ENCODE data around the gene FAM168A. TPM values are rescaled to one million over a fixed set of nuclear protein-coding genes. Genes with fewer than 3 reads are reported as not detected.
A peak's percentile ranks its signal among the peaks of the same experiment; 100 is the strongest.

Gene FAM168A
- total RNA-seq, 2 donors from 2014 or later: 15.2 to 17.2 TPM

DNA sequence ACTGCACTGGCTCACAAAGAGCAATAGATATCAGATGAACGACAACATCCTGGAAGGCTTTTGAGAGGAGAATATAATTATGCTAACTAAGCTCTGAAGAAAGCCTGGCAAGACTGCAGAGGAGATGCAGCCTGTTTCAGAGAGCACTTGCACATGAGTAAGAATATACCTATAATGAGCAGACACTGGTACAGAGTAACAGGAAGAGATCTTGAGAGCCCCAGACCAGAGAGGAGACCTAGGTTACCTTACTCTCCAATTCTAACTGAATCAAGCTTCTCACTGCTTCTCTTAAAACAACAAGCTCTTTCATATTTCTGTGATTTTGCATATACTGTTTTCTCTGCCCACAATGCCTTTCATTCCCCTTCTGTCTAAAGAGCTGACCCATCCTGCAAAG lies 66.5 kb downstream of the FAM168A start:
- no peak overlapping the region for H3K4me3 Mint-ChIP-seq
- ATAC-seq (no peak), DNase-seq (ENCODE audit: low spot score) (no peak)
- H3K4me1 Mint-ChIP-seq (ENCODE audit: low read depth in 2 of 2): peaks cover 22 to 34% of the 10 kb centered on the region in 2 donors
- no peaks in the 10 kb centered on the region for H3K36me3 Mint-ChIP-seq
- H3K27me3 Mint-ChIP-seq: no peaks in the 10 kb centered on the region
- no peaks in the 10 kb centered on the region for H3K9me3 Mint-ChIP-seq
- H3K27ac Mint-ChIP-seq: no peak overlapping the region

DNA sequence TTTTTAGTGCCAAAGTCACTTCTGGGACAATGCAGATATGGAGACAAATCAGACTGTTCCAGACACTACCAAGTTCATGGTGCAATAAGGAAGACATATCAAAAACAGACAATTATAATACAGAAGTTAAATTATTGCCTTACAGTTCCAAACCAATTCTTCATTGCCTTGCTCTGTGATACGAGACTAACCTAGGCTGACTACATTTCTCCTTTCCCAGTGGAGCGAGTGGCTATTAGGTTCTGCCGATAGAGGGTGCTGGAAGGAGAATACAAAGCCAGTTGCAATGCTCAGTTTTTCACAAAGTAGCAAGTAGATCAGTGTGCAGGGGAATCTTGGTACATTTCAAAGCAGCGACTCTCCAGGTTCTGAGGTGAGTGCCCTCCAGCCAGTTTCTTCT lies 67.8 kb downstream of the FAM168A start:
- DNase-seq (ENCODE audit: low spot score) (no peak), ATAC-seq (no peak)
- H3K36me3 Mint-ChIP-seq: no peaks in the 10 kb centered on the region
- peaks cover 22 to 34% of the 10 kb centered on the region in 2 donors for H3K4me1 Mint-ChIP-seq (ENCODE audit: low read depth in 2 of 2)
- H3K27me3 Mint-ChIP-seq: no peaks in the 10 kb centered on the region
- H3K9me3 Mint-ChIP-seq: no peaks in the 10 kb centered on the region
- H3K4me3 Mint-ChIP-seq: no peak overlapping the region
- H3K27ac Mint-ChIP-seq: no peak overlapping the region

- H3K4me1 Mint-ChIP-seq (ENCODE audit: low read depth in 2 of 2): peaks cover 22 to 34% of the 10 kb centered on the region in 2 donors
- no peaks in the 10 kb centered on the region for H3K9me3 Mint-ChIP-seq
- ATAC-seq: no peak
- peak overlapping the region in 1 of 2 donors; percentile 11 for H3K27ac Mint-ChIP-seq
- no peak overlapping the region for H3K4me3 Mint-ChIP-seq
- no peaks in the 10 kb centered on the region for H3K36me3 Mint-ChIP-seq
- H3K27me3 Mint-ChIP-seq: no peaks in the 10 kb centered on the region
- DNase-seq (ENCODE audit: low spot score): no peak
These were observed 68.7 kb downstream of the FAM168A start for GRCh38 chr11:73529204-73529530.

DNA sequence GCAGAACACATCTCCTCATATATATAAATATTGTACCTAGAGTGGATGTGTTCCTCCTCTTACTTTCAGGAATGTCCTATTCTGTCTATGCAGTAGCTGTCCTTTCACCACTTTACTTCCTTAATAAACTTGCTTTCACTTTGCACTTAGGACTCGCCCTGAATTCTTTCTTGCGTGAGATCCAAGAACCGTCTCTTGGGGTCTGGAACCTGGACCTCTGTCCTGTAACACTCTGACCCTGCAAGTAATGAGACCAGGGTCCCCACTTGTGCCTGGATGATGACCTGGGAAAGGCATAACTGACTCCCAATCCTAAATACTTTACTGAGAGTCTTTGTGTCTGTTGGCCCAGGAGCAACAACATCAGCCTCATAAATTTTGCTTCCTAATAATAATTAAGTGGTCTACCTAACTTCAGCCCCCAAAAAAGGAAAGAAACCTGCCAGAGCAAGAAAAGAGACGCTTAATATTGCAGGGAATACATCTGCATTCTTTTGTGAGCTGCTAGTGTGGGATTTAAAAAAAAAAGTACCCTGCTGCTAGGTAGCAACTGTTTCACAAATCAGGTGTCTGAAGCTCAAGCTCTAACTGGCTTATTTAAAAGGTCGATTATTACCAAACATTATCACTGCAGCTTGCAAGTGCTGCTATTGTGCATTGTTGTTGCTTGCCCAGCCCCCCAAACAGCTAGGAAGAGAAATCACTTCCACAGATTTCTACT lies 69.3 kb downstream of the FAM168A start:
- Mint-ChIP-seq H3K4me1 (ENCODE audit: low read depth in 2 of 2) (peaks cover 22 to 34% of the 10 kb centered on the region in 2 donors), H3K4me3 (peak overlapping the region; percentile 48), H3K36me3 (no peaks in the 10 kb centered on the region), H3K9me3 (no peaks in the 10 kb centered on the region), H3K27me3 (no peaks in the 10 kb centered on the region), H3K27ac (peak overlapping the region in 1 of 2 donors; percentile 11)
- DNase-seq (ENCODE audit: low spot score) (no peak), ATAC-seq (no peak)

GRCh38 chr11:73528013-73528412 lies 69.9 kb downstream of the FAM168A start:
- no peak for DNase-seq (ENCODE audit: low spot score)
- Mint-ChIP-seq H3K27me3 (no peaks in the 10 kb centered on the region), H3K36me3 (no peaks in the 10 kb centered on the region), H3K27ac (no peak overlapping the region), H3K4me3 (no peak overlapping the region), H3K4me1 (ENCODE audit: low read depth in 2 of 2) (peaks cover 22 to 34% of the 10 kb centered on the region in 2 donors), H3K9me3 (no peaks in the 10 kb centered on the region)
- ATAC-seq: no peak

DNA sequence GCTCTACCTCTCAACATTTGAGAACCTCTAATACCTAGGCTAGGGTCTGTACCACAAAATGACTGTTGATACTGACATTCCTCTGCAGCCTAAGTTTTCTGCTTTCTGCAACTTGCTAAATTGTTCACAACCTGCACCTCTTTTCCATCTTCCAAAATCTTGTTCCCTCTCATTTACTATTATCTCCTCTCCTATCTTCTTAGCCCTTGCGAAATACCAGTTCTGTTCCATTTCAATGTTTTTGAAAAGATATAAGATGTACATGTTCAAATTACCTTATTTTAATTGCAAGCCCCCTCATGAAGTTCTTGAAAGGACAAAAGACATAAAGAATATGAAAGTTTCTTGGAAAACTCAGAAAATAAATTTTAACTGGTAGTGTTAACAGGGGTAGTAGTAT lies 72.3 kb downstream of the FAM168A start:
- Mint-ChIP-seq H3K4me1 (ENCODE audit: low read depth in 2 of 2) (peaks cover 35 to 37% of the 10 kb centered on the region in 2 donors), H3K9me3 (no peaks in the 10 kb centered on the region), H3K27me3 (no peaks in the 10 kb centered on the region), H3K27ac (no peak overlapping the region), H3K36me3 (no peaks in the 10 kb centered on the region), H3K4me3 (no peak overlapping the region)
- DNase-seq (ENCODE audit: low spot score): no peak
- no peak for ATAC-seq

DNA sequence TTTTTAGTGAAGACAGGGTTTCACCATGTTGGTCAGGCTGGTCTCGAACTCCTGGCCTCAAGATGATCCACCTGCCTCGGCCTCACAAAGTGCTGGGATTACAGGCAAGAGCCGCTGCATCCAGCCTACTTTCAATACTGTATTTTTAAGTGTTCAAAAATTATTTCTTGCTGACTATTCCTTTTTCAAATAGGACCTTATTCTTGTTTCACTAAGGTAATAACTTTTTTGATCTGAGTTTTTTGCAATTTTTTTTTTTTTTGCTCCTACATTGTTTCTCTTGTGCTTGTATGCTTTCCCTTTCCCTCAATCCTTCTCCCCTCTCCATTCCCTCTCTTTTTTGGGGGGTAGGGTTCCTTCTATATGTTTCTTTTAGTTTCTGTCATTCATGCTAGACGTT lies 73.1 kb downstream of the FAM168A start:
- H3K9me3 Mint-ChIP-seq: no peaks in the 10 kb centered on the region
- H3K27me3 Mint-ChIP-seq: no peaks in the 10 kb centered on the region
- DNase-seq (ENCODE audit: low spot score) (no peak), ATAC-seq (no peak)
- no peak overlapping the region for H3K4me3 Mint-ChIP-seq
- H3K27ac Mint-ChIP-seq: no peak overlapping the region
- peaks cover 30 to 40% of the 10 kb centered on the region in 2 donors for H3K4me1 Mint-ChIP-seq (ENCODE audit: low read depth in 2 of 2)
- H3K36me3 Mint-ChIP-seq: no peaks in the 10 kb centered on the region

DNA sequence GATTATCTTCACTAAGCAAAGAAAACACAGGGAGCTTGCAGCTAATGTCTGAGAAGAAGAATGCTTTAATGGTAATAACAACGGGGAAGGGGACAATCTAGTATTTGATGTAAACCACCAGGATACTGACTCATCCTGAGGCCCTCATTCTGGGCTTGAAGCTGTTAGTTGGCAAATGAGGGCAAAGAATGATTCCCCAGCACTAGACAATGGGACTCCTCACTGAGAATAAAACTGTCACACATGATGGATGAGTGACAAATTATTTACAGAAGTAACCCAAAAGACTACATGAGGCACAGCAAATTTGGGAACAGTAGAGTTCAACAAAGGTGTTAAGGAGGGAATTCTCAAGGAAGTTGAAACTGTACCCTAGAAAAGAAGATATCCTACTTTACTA lies 76.3 kb downstream of the FAM168A start:
- peak overlapping the region; percentile 3 for H3K4me3 Mint-ChIP-seq
- H3K9me3 Mint-ChIP-seq: no peaks in the 10 kb centered on the region
- H3K4me1 Mint-ChIP-seq (ENCODE audit: low read depth in 2 of 2): peaks cover 24% of the 10 kb centered on the region in 2 donors
- peak in 1 of 2 donors; percentile 60 for ATAC-seq
- H3K27ac Mint-ChIP-seq: peak overlapping the region; percentile 4 to 21
- H3K36me3 Mint-ChIP-seq: no peaks in the 10 kb centered on the region
- DNase-seq (ENCODE audit: low spot score): no peak
- no peaks in the 10 kb centered on the region for H3K27me3 Mint-ChIP-seq

DNA sequence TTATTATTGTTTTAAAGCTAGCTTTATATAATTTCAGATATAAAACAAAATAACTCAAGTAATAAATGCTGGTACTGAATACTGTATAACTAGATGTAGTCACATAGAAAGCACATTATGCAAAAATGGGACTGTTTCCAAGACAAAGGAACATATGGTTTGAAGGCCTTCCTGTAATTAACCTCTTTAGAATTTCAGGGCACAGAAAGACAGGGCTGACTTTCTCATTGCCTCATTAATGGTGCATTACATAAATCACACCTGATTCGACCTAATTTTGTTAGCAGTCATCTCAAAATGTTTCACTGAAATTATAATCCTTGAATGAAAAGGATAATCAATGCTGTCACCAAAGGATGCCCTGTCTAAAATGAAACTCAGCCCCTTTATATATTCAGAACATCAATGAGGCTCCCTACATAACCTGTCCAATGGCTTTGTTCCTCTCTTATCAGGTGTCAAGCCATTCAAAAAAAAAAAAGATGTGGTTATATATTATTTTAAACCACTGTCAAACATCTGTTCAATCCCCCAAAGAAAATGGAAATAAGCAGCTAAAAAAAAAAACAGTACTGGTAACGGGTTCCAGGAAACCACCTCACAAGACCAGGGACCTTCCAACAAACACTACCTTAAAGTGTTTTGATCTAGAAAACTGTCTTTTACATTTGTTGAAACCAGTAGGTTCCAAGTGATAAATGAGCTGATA lies 77.4 kb downstream of the FAM168A start:
- peaks cover 21 to 24% of the 10 kb centered on the region in 2 donors for H3K4me1 Mint-ChIP-seq (ENCODE audit: low read depth in 2 of 2)
- peak overlapping the region in 1 of 2 donors; percentile 21 for H3K27ac Mint-ChIP-seq
- no peaks in the 10 kb centered on the region for H3K27me3 Mint-ChIP-seq
- ATAC-seq (no peak), DNase-seq (ENCODE audit: low spot score) (no peak)
- H3K4me3 Mint-ChIP-seq: no peak overlapping the region
- H3K36me3 Mint-ChIP-seq: no peaks in the 10 kb centered on the region
- H3K9me3 Mint-ChIP-seq: no peaks in the 10 kb centered on the region

GRCh38 chr11:73519266-73519665 lies 78.6 kb downstream of the FAM168A start:
- ATAC-seq (no peak), DNase-seq (ENCODE audit: low spot score) (no peak)
- no peaks in the 10 kb centered on the region for H3K36me3 Mint-ChIP-seq
- H3K27ac Mint-ChIP-seq: peak overlapping the region in 1 of 2 donors; percentile 69
- H3K4me1 Mint-ChIP-seq (ENCODE audit: low read depth in 2 of 2): peaks cover 21 to 24% of the 10 kb centered on the region in 2 donors
- no peaks in the 10 kb centered on the region for H3K27me3 Mint-ChIP-seq
- H3K4me3 Mint-ChIP-seq: no peak overlapping the region
- H3K9me3 Mint-ChIP-seq: no peaks in the 10 kb centered on the region

DNA sequence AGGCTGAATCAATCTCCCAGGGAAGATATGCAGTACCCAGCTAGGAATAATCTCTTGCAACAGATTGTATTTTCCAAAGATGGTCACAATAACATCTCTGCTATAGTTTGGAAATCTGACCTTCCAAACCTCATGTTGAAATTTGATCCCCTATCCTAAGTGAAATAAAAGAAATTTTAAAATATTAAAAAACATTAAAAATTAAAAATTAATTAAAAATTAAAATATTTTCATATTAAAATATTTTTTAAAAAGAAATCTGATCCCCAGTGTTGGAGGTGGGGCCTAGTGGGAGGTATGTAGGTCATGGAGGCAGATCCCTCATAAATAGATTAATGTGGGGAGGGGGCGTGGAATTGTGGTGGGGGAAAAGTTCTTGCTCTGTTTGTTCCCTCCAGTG lies 79.7 kb downstream of the FAM168A start:
- H3K9me3 Mint-ChIP-seq: no peaks in the 10 kb centered on the region
- H3K36me3 Mint-ChIP-seq: no peaks in the 10 kb centered on the region
- DNase-seq (ENCODE audit: low spot score): no peak
- ATAC-seq: no peak
- H3K27me3 Mint-ChIP-seq: no peaks in the 10 kb centered on the region
- H3K4me3 Mint-ChIP-seq: no peak overlapping the region
- H3K4me1 Mint-ChIP-seq (ENCODE audit: low read depth in 2 of 2): peaks cover 21 to 24% of the 10 kb centered on the region in 2 donors
- H3K27ac Mint-ChIP-seq: no peak overlapping the region

DNA sequence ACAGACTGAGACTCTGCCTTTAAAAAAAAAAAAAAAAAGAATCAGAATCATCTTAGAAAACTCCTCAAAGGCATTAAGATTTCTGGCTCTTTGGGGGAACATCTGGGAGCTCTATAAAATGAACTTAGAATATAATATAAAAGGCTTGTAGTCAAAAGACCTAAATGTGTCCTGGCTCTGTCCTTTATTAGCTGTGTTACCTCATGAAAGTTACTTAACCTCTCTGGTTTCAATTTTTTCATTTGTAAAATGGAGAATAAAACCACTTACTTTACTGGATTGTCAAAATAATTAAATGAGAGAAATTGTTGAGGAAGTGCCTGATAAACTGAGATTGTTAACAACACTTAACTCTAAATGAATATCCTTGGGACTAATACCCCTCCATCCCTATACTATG lies 81.8 kb downstream of the FAM168A start:
- no peak for ATAC-seq
- no peaks in the 10 kb centered on the region for H3K27me3 Mint-ChIP-seq
- H3K27ac Mint-ChIP-seq: no peak overlapping the region
- no peak overlapping the region for H3K4me3 Mint-ChIP-seq
- no peak for DNase-seq (ENCODE audit: low spot score)
- peaks cover 13 to 14% of the 10 kb centered on the region in 2 donors for H3K4me1 Mint-ChIP-seq (ENCODE audit: low read depth in 2 of 2)
- no peaks in the 10 kb centered on the region for H3K36me3 Mint-ChIP-seq
- H3K9me3 Mint-ChIP-seq: no peaks in the 10 kb centered on the region

- Mint-ChIP-seq H3K4me3 (no peak overlapping the region), H3K36me3 (no peaks in the 10 kb centered on the region), H3K4me1 (ENCODE audit: low read depth in 2 of 2) (peaks cover 6 to 13% of the 10 kb centered on the region in 2 donors), H3K27ac (no peak overlapping the region), H3K9me3 (no peaks in the 10 kb centered on the region), H3K27me3 (no peaks in the 10 kb centered on the region)
- no peak for ATAC-seq
- no peak for DNase-seq (ENCODE audit: low spot score)
These were observed 84.2 kb downstream of the FAM168A start for GRCh38 chr11:73513707-73514106.

DNA sequence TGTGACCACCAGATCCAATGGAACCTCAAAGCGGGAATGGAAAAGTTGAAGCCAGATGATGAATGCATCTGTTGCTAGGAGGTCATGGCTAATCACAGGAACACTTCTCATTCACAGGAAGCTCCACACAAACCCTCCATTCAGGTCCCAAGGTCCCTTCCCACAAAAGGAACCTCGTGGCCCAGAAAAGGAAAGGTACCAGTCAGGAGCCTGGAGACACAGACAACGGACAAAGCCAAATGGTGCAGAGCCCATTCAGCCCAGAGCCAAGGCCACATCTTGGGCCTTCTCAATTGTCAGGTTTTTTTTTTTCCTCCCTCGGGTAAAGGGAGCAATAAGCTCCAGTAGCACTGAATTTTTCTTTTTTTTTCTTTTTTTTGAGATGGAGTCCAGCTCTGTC lies 87.0 kb downstream of the FAM168A start:
- DNase-seq (ENCODE audit: low spot score): no peak
- Mint-ChIP-seq H3K36me3 (no peaks in the 10 kb centered on the region), H3K9me3 (no peaks in the 10 kb centered on the region), H3K4me1 (ENCODE audit: low read depth in 2 of 2) (peaks cover 3 to 7% of the 10 kb centered on the region in 2 donors), H3K27ac (no peak overlapping the region), H3K4me3 (no peak overlapping the region), H3K27me3 (no peaks in the 10 kb centered on the region)
- no peak for ATAC-seq

Data from natural killer cell treated with Interleukin-12 subunit alpha and Interleukin-12 subunit beta and Interleukin-15 and Interleukin-18, amount 100 ng/mL, for 72 hours (primary cell).